H1 (cell line): Measurements from ENCODE around the gene GNAQ. TPM values are rescaled to one million over a fixed set of nuclear protein-coding genes. Genes with fewer than 3 reads are reported as not detected.

Source experiments
- CTCF ChIA-PET: fragments of 300-600 bp; sonication (Branson Sonifier 250); formaldehyde crosslinking; loops from one replicate; lab custom pipeline; 2021; ENCODE audit not compliant: partially characterized antibody; lab: Charles Lee
- POLR2A ChIA-PET: fragments of 300-600 bp; sonication (Branson Sonifier 250); formaldehyde crosslinking; loops from one replicate; lab custom pipeline; 2021; ENCODE audit warnings: inconsistent platforms; ENCODE audit not compliant: partially characterized antibody; lab: Charles Lee
- DNase-seq, 2 experiments: peaks; one replicate each; pipeline versions ENCODE4 v3.0.0 to v3.0.0-alpha.2; 2010 to 2022; ENCODE audit warnings: low spot score in 2 of 2, low read depth in 1 of 2, mixed read lengths in 1 of 2
- FAIRE-seq: peaks from 2 replicates; lab custom pipeline; 2011; peaks lifted over from hg19 to GRCh38; lab: Jason Lieb, UNC
- H2AFZ ChIP-seq: 2 replicates; pipeline ENCODE4 v1.8.1; 2012; ENCODE audit warnings: low read length, inconsistent platforms
- H2AK5ac ChIP-seq: 2 replicates; pipeline ENCODE4 v1.6.1; 2013; ENCODE audit warnings: low read depth, low read length
- H2BK120ac ChIP-seq: replicated peaks from 2 replicates; pipeline ENCODE3; 2013; ENCODE audit warnings: low read depth, low read length, inconsistent platforms
- H2BK12ac ChIP-seq: 2 replicates; pipeline ENCODE4 v1.6.1; 2013; ENCODE audit warnings: low read depth, low read length
- H2BK15ac ChIP-seq: 2 replicates; pipeline ENCODE4 v1.6.1; 2013; ENCODE audit warnings: low read length
- H2BK20ac ChIP-seq: 2 replicates; pipeline ENCODE4 v1.6.1; 2013; ENCODE audit warnings: low read length
- H2BK5ac ChIP-seq: 2 replicates; pipeline ENCODE4 v1.6.1; 2013; ENCODE audit warnings: low read depth, low read length
- H3K14ac ChIP-seq: 2 replicates; pipeline ENCODE4 v1.6.1; 2013; ENCODE audit warnings: inconsistent platforms; ENCODE audit not compliant: insufficient read length
- H3K18ac ChIP-seq: 2 replicates; pipeline ENCODE4 v1.6.1; 2013; ENCODE audit warnings: low read length; ENCODE audit errors: extremely low read depth
- H3K23ac ChIP-seq: 2 replicates; pipeline ENCODE4 v1.6.1; 2013; ENCODE audit warnings: inconsistent platforms; ENCODE audit not compliant: insufficient read length
- H3K23me2 ChIP-seq: 2 replicates; pipeline ENCODE4 v1.6.1; 2013; ENCODE audit warnings: low read depth, low read length
- H3K27ac ChIP-seq: 2 replicates; pipeline ENCODE4 v1.6.1; 2011; ENCODE audit warnings: low read depth, low read length, inconsistent platforms
- H3K27me3 ChIP-seq, 4 experiments: replicated peaks in 1 of 4; 1 replicate in 1 of 4; 2 replicates in 3 of 4; pipeline versions ENCODE4 v1.6.1 to v1.8.1; 2011 to 2013; ENCODE audit warnings: low read length in 3 of 4, mild to moderate bottlenecking in 3 of 4, inconsistent platforms in 2 of 4, mixed read lengths in 2 of 4, moderate library complexity in 1 of 4; ENCODE audit not compliant: control insufficient read depth in 3 of 4, insufficient read depth in 3 of 4; ENCODE audit errors: extremely low read depth in 1 of 4
- H3K36me3 ChIP-seq, 4 experiments: 2 replicates each; pipeline versions ENCODE4 v1.6.1 to v1.8.1; 2011 to 2013; ENCODE audit warnings: mild to moderate bottlenecking in 4 of 4, low read length in 3 of 4, moderate library complexity in 2 of 4, control low read depth in 1 of 4, inconsistent platforms in 1 of 4; ENCODE audit not compliant: insufficient read depth in 4 of 4, control insufficient read depth in 2 of 4
- H3K4ac ChIP-seq: replicated peaks from 2 replicates; pipeline ENCODE3; 2013; ENCODE audit warnings: low read length, low read depth, mixed read lengths, inconsistent platforms; ENCODE audit not compliant: insufficient read length
- H3K4me1 ChIP-seq, 4 experiments: replicated peaks in 1 of 4; 1 replicate in 1 of 4; 2 replicates in 3 of 4; pipeline versions ENCODE4 v1.6.1 to v1.8.1; 2011 to 2013; ENCODE audit warnings: low read length in 3 of 4, inconsistent platforms in 2 of 4, mixed read lengths in 1 of 4; ENCODE audit not compliant: insufficient read depth in 4 of 4, control insufficient read depth in 3 of 4
- H3K4me2 ChIP-seq, 2 experiments: 2 replicates each; pipeline versions ENCODE4 v1.6.1 to v1.8.1; 2011 to 2013; ENCODE audit warnings: low read depth in 2 of 2, low read length in 2 of 2, control low read depth in 1 of 2, inconsistent platforms in 1 of 2, mild to moderate bottlenecking in 1 of 2; ENCODE audit not compliant: insufficient read depth in 1 of 2
- H3K4me3 ChIP-seq, 4 experiments: fragments of 200-600, 300-600 bp in 1 of 4; sonication (generic), shearing (Covaris generic), sonication (Bioruptor Twin) in 1 of 4; 2 replicates each; pipeline versions ENCODE4 v1.5.1 to v1.8.1; 2011 to 2016; ENCODE audit warnings: low read length in 4 of 4, low read depth in 3 of 4, control low read depth in 2 of 4, inconsistent platforms in 2 of 4, mild to moderate bottlenecking in 2 of 4, mixed read lengths in 1 of 4, moderate library complexity in 1 of 4; ENCODE audit not compliant: insufficient read depth in 2 of 4; ENCODE audit errors: extremely low read depth in 1 of 4
- H3K56ac ChIP-seq: replicated peaks from 2 replicates; pipeline ENCODE3; 2013; ENCODE audit warnings: low read depth, mild to moderate bottlenecking, mixed read lengths, low read length, inconsistent platforms; ENCODE audit not compliant: insufficient read length
- H3K79me1 ChIP-seq: 2 replicates; pipeline ENCODE4 v1.6.1; 2013; ENCODE audit warnings: low read depth, low read length, control low read depth
- H3K79me2 ChIP-seq, 2 experiments: 2 replicates each; pipeline versions ENCODE4 v1.6.1 to v1.8.1; 2012 to 2013; ENCODE audit warnings: low read length in 2 of 2, mild to moderate bottlenecking in 2 of 2, inconsistent platforms in 1 of 2; ENCODE audit not compliant: insufficient read depth in 2 of 2, control insufficient read depth in 1 of 2
- H3K9ac ChIP-seq, 4 experiments: replicated peaks in 1 of 4; 1 replicate in 1 of 4; 2 replicates in 3 of 4; pipeline versions ENCODE4 v1.6.1 to v1.8.1; 2011 to 2013; ENCODE audit warnings: low read depth in 3 of 4, low read length in 3 of 4, control low read depth in 2 of 4, mild to moderate bottlenecking in 2 of 4, moderate library complexity in 2 of 4, inconsistent platforms in 1 of 4; ENCODE audit errors: extremely low read depth in 1 of 4
- H3K9me3 ChIP-seq, 2 experiments: 2 replicates each; pipeline versions ENCODE4 v1.6.1 to v1.8.1; 2012 to 2013; ENCODE audit warnings: mild to moderate bottlenecking in 2 of 2, moderate library complexity in 2 of 2, control low read depth in 1 of 2, inconsistent platforms in 1 of 2, low read depth in 1 of 2, low read length in 1 of 2, mixed read lengths in 1 of 2; ENCODE audit not compliant: insufficient read depth in 2 of 2
- H4K20me1 ChIP-seq, 2 experiments: replicated peaks in 1 of 2; 2 replicates each; pipeline versions ENCODE3 to v1.8.1; 2011 to 2013; ENCODE audit warnings: inconsistent platforms in 2 of 2, low read length in 2 of 2, mild to moderate bottlenecking in 1 of 2; ENCODE audit not compliant: insufficient read depth in 2 of 2, control insufficient read depth in 1 of 2
- H4K5ac ChIP-seq: 2 replicates; pipeline ENCODE4 v1.6.1; 2013; ENCODE audit warnings: low read length, low read depth, mixed read lengths, inconsistent platforms; ENCODE audit not compliant: insufficient read length
- H4K8ac ChIP-seq: 2 replicates; pipeline ENCODE4 v1.8.0; 2013; ENCODE audit warnings: mild to moderate bottlenecking, moderate library complexity, low read length, inconsistent platforms; ENCODE audit not compliant: insufficient read depth; ENCODE audit errors: extremely low read depth
- H4K91ac ChIP-seq: replicated peaks from 2 replicates; pipeline ENCODE3; 2013; ENCODE audit warnings: low read length, mixed read lengths, inconsistent platforms; ENCODE audit not compliant: insufficient read length
- EGR1 ChIP-seq: IDR thresholded peaks from 2 replicates; pipeline ENCODE4 v1.6.1; 2011; ENCODE audit warnings: low read depth, low read length, borderline replicate concordance
- WGBS, 2 experiments: shearing (Covaris generic) in 1 of 2; methylation state at CpG; one replicate each; pipeline versions ENCODE4 v1.1.6 to v1.1.7; 2013 to 2015; ENCODE audit warnings: low lambda C conversion rate in 2 of 2, mixed read lengths in 2 of 2, inconsistent platforms in 1 of 2, low coverage in 1 of 2, missing lambda C conversion rate in 1 of 2; ENCODE audit not compliant: insufficient replicate concordance in 2 of 2, insufficient coverage in 1 of 2, insufficient read length in 1 of 2; ENCODE audit errors: extremely low coverage in 1 of 2, missing lambda C conversion rate in 1 of 2; 5-methylcytosine and 5-hydroxymethylcytosine counted together
- polyA plus RNA-seq, 7 experiments: library from polyadenylated mRNA; depleted of rRNA in 3 of 7; stranded (reverse) in 5 of 7; unstranded in 2 of 7; fragments of >200 nt in 5 of 7; fragments of 200-250 nt in 2 of 7; gene quantifications; 1 replicate in 5 of 7; 2 replicates in 1 of 7; 4 replicates in 1 of 7; pipeline versions ENCODE4 v1.2.1 to v1.2.3, GENCODE V29; 2011 to 2013; ENCODE audit warnings: missing spikeins in 2 of 7, mixed read lengths in 2 of 7
- total RNA-seq: library from RNA; stranded (reverse); fragmentation: NEBNext Ultra II Directional; extraction: Animal tissue kit (Norgen Biotek cat#: 25700); gene quantifications from 2 replicates; pipeline ENCODE4 v1.2.1, GENCODE V29; 2021

Gene GNAQ
- total and polyA plus RNA-seq, 2 of the 8 experiments (the other 6 are each of a cell fraction or from before 2014, with no cell fraction given): 22.8 to 63.8 TPM

DNA sequence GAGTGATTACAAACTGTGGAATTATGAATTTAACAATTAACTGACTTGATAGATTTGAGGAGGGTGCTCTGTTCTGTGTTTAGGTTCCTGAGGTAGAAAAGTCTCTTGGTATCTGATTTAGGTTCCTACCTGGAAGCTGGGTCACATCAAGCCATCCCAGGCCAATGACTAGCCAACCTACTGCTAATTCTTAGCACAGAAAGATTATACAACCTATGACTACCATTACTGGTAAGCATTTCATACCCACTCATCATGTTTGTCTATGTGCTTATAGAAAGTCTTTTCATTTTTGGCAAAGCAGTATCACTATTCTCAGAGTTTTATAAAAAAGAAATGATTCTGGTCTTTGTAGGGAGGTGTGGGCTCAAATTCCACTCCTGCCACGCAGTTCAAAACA lies 49.7 kb downstream of the GNAQ start:
- H3K79me2 ChIP-seq: peaks cover 0 to 71% of the 10 kb centered on the region in 2 experiments; a peak in 2 of 4 replicates
- no peak overlapping the region for H3K4me3 ChIP-seq
- H4K91ac ChIP-seq: no peak overlapping the region
- no peak overlapping the region for H3K9ac ChIP-seq
- no peak overlapping the region for H2BK20ac ChIP-seq
- no peaks in the 10 kb centered on the region; a peak in 2 of 8 replicates for H3K36me3 ChIP-seq
- H3K4me1 ChIP-seq: peaks cover 0 to 13% (median 6%) of the 10 kb centered on the region in 4 experiments; a peak in 3 of 7 replicates
- no peak overlapping the region for H3K18ac ChIP-seq
- no peak overlapping the region for H4K8ac ChIP-seq
- FAIRE-seq (no peak), DNase-seq (no peak)
- no peaks in the 10 kb centered on the region for H3K23me2 ChIP-seq
- no peaks in the 10 kb centered on the region for H3K9me3 ChIP-seq
- no peak overlapping the region for H2BK120ac ChIP-seq
- H2AFZ ChIP-seq: no peak overlapping the region
- H2AK5ac ChIP-seq: no peak overlapping the region
- no peak overlapping the region for H3K23ac ChIP-seq
- H2BK15ac ChIP-seq: no peak overlapping the region
- POLR2A ChIA-PET: interaction anchor here (1.0 kb wide), 1 partner anchor 315 kb away, joined by 3 read pairs; the partner anchor contains the start of gene PSAT1
- H2BK5ac ChIP-seq: no peak overlapping the region
- WGBS, 2 experiments: 89% methylated on average over 1 of the region's 1 CpG; no CpG with 5 or more reads in 1 of the 2 experiments
- H4K20me1 ChIP-seq: peaks cover 0 to 4% of the 10 kb centered on the region in 2 experiments
- H3K4ac ChIP-seq: no peak overlapping the region
- no peaks in the 10 kb centered on the region; the same call in 1 of the 2 replicates for H3K79me1 ChIP-seq
- CTCF ChIA-PET: interaction anchor here (1.1 to 3.1 kb wide), 4 partner anchors 9 to 53 kb away, joined by 3 to 18 read pairs (median 4); no protein-coding TSS in a partner anchor
- no peak overlapping the region for H3K4me2 ChIP-seq
- no peak overlapping the region for H3K27ac ChIP-seq
- no peak overlapping the region for H3K14ac ChIP-seq
- no peak overlapping the region for H2BK12ac ChIP-seq
- H4K5ac ChIP-seq: no peak overlapping the region
- TF ChIP-seq EGR1: no peak
- TF ChIP-seq, all 59 proteins: peak for 0
- Histone ChIP-seq H3K27me3 (no peaks in the 10 kb centered on the region), H3K56ac (no peak overlapping the region)
